Naive thymus-derived CD4-positive, alpha-beta T cell (primary cell): ENCODE measurements around the gene MORN5. TPM values are rescaled to one million over a fixed set of nuclear protein-coding genes. Genes with fewer than 3 reads are reported as not detected.

ENCODE experiments used
- ATAC-seq: fragments of 150-1000 bp; cut with Tn5 transposase; 2 replicates; pipeline ENCODE4 v1.10.0; 2021; ENCODE audit warnings: mild to moderate bottlenecking, moderate library complexity
- CTCF ChIA-PET: fragments of 350-600 bp; sonication (Branson Sonifier 250); formaldehyde crosslinking; loops from one replicate; lab custom pipeline; 2021; ENCODE audit warnings: antibody characterized with exemption; lab: Charles Lee
- POLR2A ChIA-PET: fragments of 350-600 bp; sonication (Branson Sonifier 250); formaldehyde crosslinking; loops from one replicate; lab custom pipeline; 2021; ENCODE audit warnings: antibody characterized with exemption, inconsistent platforms; lab: Charles Lee
- DNase-seq, 9 donors: peaks; one replicate each; pipeline versions ENCODE4 v3.0.0 to v3.0.0-alpha.2; 2020 to 2022; ENCODE audit warnings: mixed read lengths in 1 of 9
- H3K27ac ChIP-seq: one replicate; pipeline ENCODE4 v1.7.0; 2013; ENCODE audit warnings: mild to moderate bottlenecking, low read depth, low read length, moderate library complexity
- H3K27me3 ChIP-seq, 2 donors: one replicate each; pipeline ENCODE4 v1.7.0; 2013; ENCODE audit warnings: low read length in 2 of 2, mild to moderate bottlenecking in 2 of 2, moderate library complexity in 2 of 2; ENCODE audit not compliant: control insufficient read depth in 2 of 2, insufficient read depth in 2 of 2
- H3K36me3 ChIP-seq, 3 experiments: 1 replicate in 2 of 3; 2 replicates in 1 of 3; pipeline ENCODE4 v1.7.0; 2013; ENCODE audit warnings: low read length in 3 of 3, mild to moderate bottlenecking in 3 of 3, moderate library complexity in 1 of 3; ENCODE audit not compliant: insufficient read depth in 3 of 3, control insufficient read depth in 2 of 3
- H3K4me1 ChIP-seq, 2 donors: one replicate each; pipeline ENCODE4 v1.7.0; 2013; ENCODE audit warnings: low read length in 2 of 2, mild to moderate bottlenecking in 2 of 2, moderate library complexity in 1 of 2; ENCODE audit not compliant: control insufficient read depth in 2 of 2, insufficient read depth in 2 of 2
- H3K4me3 ChIP-seq: 2 replicates; pipeline ENCODE4 v1.7.0; 2013; ENCODE audit warnings: mild to moderate bottlenecking, low read length
- H3K9me3 ChIP-seq, 3 experiments: 1 replicate in 2 of 3; 2 replicates in 1 of 3; pipeline ENCODE4 v1.7.0; 2013; ENCODE audit warnings: low read length in 3 of 3; ENCODE audit not compliant: control insufficient read depth in 2 of 3
- H3K27ac Mint-ChIP-seq, 9 donors: one replicate each; pipeline ENCODE4 v1.8.0; 2020 to 2022; ENCODE audit warnings: mixed read lengths in 9 of 9, mild to moderate bottlenecking in 8 of 9, moderate library complexity in 5 of 9, inconsistent platforms in 2 of 9
- H3K27me3 Mint-ChIP-seq, 5 donors: one replicate each; pipeline ENCODE4 v1.8.0; 2021 to 2022; ENCODE audit warnings: mixed read lengths in 5 of 5, mild to moderate bottlenecking in 1 of 5
- H3K36me3 Mint-ChIP-seq, 5 donors: one replicate each; pipeline ENCODE4 v1.8.0; 2020 to 2022; ENCODE audit warnings: mixed read lengths in 5 of 5, mild to moderate bottlenecking in 3 of 5, inconsistent platforms in 1 of 5
- H3K4me1 Mint-ChIP-seq, 7 donors: one replicate each; pipeline ENCODE4 v1.8.0; 2020 to 2022; ENCODE audit warnings: mixed read lengths in 7 of 7, mild to moderate bottlenecking in 3 of 7, inconsistent platforms in 1 of 7
- H3K4me3 Mint-ChIP-seq, 10 donors: one replicate each; pipeline ENCODE4 v1.8.0; 2020 to 2022; ENCODE audit warnings: mild to moderate bottlenecking in 10 of 10, mixed read lengths in 10 of 10, moderate library complexity in 6 of 10, inconsistent platforms in 2 of 10
- H3K9me3 Mint-ChIP-seq, 11 donors: one replicate each; pipeline ENCODE4 v1.8.0; 2020 to 2022; ENCODE audit warnings: mixed read lengths in 11 of 11, mild to moderate bottlenecking in 4 of 11, inconsistent platforms in 1 of 11, moderate library complexity in 1 of 11
- intact Hi-C, 2 donors: fragments of 100-400 bp; cut with micrococcal nuclease; formaldehyde crosslinking; loops; one replicate each; pipeline ENCODE4 v1.15.1; 2023
- polyA plus RNA-seq, 2 donors: library from polyadenylated mRNA; unstranded; fragments of 300-500 nt; fragmentation: Illumina TruSeq; gene quantifications; one replicate each; pipeline ENCODE4 v1.2.3, GENCODE V29; 2021
- total RNA-seq, 6 experiments: library from RNA in 5 of 6; stranded (reverse) in 5 of 6; gene quantifications; 1 replicate in 5 of 6; 2 replicates in 1 of 6; pipeline ENCODE4 v1.2.3 and lab custom pipeline; 2021 to 2026

The MORN5 gene
- total and polyA plus RNA-seq, 7 experiments from 2014 or later = not detected

DNA sequence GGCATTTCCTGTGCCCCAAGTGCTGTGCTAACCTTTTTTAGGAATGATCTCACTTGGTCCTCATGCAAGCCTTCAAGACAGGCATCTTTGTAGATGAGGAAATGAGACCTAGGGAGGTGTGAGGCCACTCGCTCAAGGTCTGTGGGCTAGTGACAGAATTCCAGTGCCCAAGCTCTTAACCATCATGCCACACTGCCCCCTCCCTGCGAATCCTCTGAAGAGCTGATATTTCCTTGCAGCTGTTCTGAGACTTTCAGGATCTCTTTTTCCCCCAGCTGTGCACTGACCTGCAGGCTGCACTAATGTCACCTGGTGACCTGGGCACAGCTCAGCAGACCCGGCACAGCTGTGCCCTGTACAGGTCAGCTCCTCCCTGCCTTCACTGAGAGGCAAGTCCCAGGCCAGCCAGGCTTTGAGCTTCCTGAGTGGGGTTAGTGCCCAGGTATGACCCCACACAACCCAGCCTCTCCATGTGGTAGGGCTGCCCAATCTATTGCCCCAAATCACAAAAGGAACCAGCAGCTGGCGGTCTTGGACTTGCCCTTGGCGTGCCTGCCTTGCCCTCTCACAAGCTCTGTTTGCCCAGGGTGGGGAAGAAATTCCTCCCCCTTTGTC, 32.7 kb downstream of the MORN5 start:
- no peaks in the 10 kb centered on the region for H3K9me3 Mint-ChIP-seq
- H3K36me3 ChIP-seq = no peaks in the 10 kb centered on the region
- no peak for DNase-seq
- no peak overlapping the region for H3K4me3 ChIP-seq
- H3K4me1 Mint-ChIP-seq = no peaks in the 10 kb centered on the region
- no peaks in the 10 kb centered on the region for H3K9me3 ChIP-seq
- POLR2A ChIA-PET = no interaction called here
- no peak overlapping the region for H3K4me3 Mint-ChIP-seq
- H3K27ac ChIP-seq = no peak overlapping the region
- no peak for ATAC-seq
- CTCF ChIA-PET = no interaction called here
- no peaks in the 10 kb centered on the region for H3K27me3 ChIP-seq
- no peaks in the 10 kb centered on the region for H3K36me3 Mint-ChIP-seq
- no peaks in the 10 kb centered on the region for H3K4me1 ChIP-seq
- intact Hi-C loops = no loop called here
- H3K27ac Mint-ChIP-seq = peak overlapping the region in 1 of 9 donors; percentile 13
- peaks cover 0 to 6% (median 0%) of the 10 kb centered on the region in 5 donors for H3K27me3 Mint-ChIP-seq

DNA sequence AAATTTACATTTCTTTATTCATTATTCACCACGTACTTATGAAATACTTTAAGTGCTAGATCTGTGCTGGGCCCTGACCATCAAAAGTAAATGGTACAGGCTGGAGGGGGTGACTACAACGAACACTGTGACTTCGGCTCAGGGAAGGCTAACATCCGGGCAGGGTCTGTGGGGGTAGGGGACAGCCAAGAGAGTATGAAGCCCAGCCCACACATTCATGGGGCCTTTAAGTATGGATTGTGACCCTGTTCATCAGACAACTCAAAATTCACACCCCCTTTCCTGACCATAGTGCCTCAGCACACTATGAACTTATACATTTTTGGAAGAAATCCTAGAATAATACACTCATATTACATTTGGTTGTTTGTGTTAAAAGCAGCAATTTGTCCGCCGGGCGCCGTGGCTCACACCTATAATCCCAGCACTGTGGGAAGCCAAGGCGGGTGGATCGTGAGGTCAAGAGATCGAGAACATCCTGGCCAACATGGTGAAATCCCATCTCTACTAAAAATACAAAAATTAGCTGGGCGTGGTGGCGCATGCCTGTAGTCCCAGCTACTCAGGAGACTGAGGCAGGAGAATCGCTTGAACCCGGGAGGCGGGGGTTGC, 33.3 kb downstream of the MORN5 start:
- peaks cover 0 to 6% (median 0%) of the 10 kb centered on the region in 5 donors for H3K27me3 Mint-ChIP-seq
- no peaks in the 10 kb centered on the region for H3K9me3 ChIP-seq
- no peaks in the 10 kb centered on the region for H3K4me1 Mint-ChIP-seq
- ATAC-seq (no peak), DNase-seq (no peak)
- intact Hi-C loops = no loop called here
- no peaks in the 10 kb centered on the region for H3K4me1 ChIP-seq
- POLR2A ChIA-PET = no interaction called here
- H3K9me3 Mint-ChIP-seq = no peaks in the 10 kb centered on the region
- H3K27me3 ChIP-seq = no peaks in the 10 kb centered on the region
- no peak overlapping the region for H3K27ac ChIP-seq
- CTCF ChIA-PET = no interaction called here
- H3K36me3 Mint-ChIP-seq = no peaks in the 10 kb centered on the region
- H3K4me3 ChIP-seq = no peak overlapping the region
- no peaks in the 10 kb centered on the region for H3K36me3 ChIP-seq
- H3K27ac Mint-ChIP-seq = peak overlapping the region in 1 of 9 donors; percentile 13
- no peak overlapping the region for H3K4me3 Mint-ChIP-seq

DNA sequence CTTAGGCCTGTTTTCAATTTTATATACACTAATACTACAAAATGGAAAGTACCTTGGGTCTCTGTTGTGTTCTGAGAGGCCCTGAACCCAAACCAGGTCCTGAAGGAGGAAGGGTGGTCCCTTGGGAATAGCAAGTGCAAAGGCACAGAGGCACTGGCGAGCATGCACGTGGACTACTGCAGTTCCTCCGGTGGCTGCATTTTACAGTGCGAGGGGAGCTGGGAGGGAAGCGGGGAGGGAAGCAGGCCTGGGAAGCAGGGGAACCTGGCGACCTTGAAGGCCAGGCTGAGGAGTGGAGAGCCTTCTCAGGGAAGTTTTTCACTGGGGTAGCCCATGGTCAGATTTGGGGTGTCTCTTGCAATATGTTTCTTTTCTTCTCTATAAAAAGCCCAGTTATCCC, 33.9 kb downstream of the MORN5 start:
- peaks cover 0 to 2% (median 0%) of the 10 kb centered on the region in 7 donors for H3K4me1 Mint-ChIP-seq
- Histone ChIP-seq H3K4me1 (no peaks in the 10 kb centered on the region), H3K36me3 (no peaks in the 10 kb centered on the region), H3K27me3 (no peaks in the 10 kb centered on the region), H3K27ac (no peak overlapping the region), H3K9me3 (no peaks in the 10 kb centered on the region), H3K4me3 (no peak overlapping the region)
- CTCF ChIA-PET = no interaction called here
- H3K27ac Mint-ChIP-seq = no peak overlapping the region
- H3K4me3 Mint-ChIP-seq = no peak overlapping the region
- no peaks in the 10 kb centered on the region for H3K36me3 Mint-ChIP-seq
- POLR2A ChIA-PET = no interaction called here
- no peaks in the 10 kb centered on the region for H3K9me3 Mint-ChIP-seq
- ATAC-seq (no peak), DNase-seq (no peak)
- H3K27me3 Mint-ChIP-seq = peaks cover 0 to 10% (median 0%) of the 10 kb centered on the region in 5 donors
- intact Hi-C loops = no loop called here

DNA sequence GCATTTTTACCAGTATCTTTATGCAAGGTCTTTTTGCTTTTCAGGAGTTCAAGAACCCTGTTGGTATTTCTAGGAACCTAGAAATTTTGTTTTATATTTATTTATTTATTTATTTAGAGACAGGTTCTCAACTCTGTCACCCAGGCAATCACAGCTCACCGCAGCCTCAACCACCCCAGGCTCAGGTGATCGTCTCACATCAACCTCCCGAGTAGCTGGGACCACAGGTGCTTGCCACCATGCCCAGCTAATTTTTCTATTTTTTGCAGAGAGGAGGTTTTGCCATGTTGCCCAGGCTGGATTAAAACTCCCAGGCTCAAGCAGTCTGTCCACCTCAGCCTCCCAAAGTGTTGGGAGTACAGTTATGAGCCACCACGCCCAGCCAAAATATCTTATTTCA, 36.2 kb downstream of the MORN5 start:
- Mint-ChIP-seq H3K27me3 (peaks cover 0 to 10% (median 0%) of the 10 kb centered on the region in 5 donors), H3K27ac (no peak overlapping the region), H3K4me3 (no peak overlapping the region), H3K4me1 (peaks cover 0 to 3% (median 0%) of the 10 kb centered on the region in 7 donors), H3K36me3 (no peaks in the 10 kb centered on the region), H3K9me3 (no peaks in the 10 kb centered on the region)
- ChIA-PET POLR2A (no interaction called here), CTCF (no interaction called here)
- no peaks in the 10 kb centered on the region for H3K27me3 ChIP-seq
- no peak overlapping the region for H3K27ac ChIP-seq
- DNase-seq (no peak), ATAC-seq (no peak)
- H3K4me1 ChIP-seq = no peaks in the 10 kb centered on the region
- H3K4me3 ChIP-seq = no peak overlapping the region
- H3K36me3 ChIP-seq = no peaks in the 10 kb centered on the region
- no peaks in the 10 kb centered on the region for H3K9me3 ChIP-seq
- intact Hi-C loops = no loop called here

DNA sequence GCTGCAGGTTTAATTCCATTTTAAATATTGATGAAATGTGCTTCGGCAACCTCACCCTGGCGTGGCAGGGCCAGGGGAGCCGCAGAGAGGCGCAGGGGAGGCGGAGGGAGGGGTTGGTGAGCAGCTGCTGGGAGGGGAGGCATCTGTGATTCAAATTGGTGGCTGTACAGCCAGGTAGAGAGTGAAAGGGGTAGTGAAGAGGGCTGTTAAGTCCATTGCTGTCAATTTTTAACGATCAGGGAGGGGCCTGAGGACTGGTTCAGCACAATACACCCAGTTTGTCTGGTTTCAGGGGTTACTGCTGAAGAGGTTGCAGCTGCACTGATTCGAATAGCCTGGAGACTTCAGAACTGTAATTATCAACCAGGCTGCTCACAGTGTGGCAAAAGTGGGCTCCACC, 37.7 kb downstream of the MORN5 start:
- Histone ChIP-seq H3K27me3 (no peaks in the 10 kb centered on the region), H3K36me3 (no peaks in the 10 kb centered on the region), H3K9me3 (no peaks in the 10 kb centered on the region), H3K27ac (no peak overlapping the region), H3K4me1 (no peaks in the 10 kb centered on the region), H3K4me3 (no peak overlapping the region)
- Mint-ChIP-seq H3K4me1 (peaks cover 0 to 3% (median 0%) of the 10 kb centered on the region in 7 donors), H3K4me3 (no peak overlapping the region), H3K27ac (no peak overlapping the region), H3K36me3 (no peaks in the 10 kb centered on the region), H3K9me3 (no peaks in the 10 kb centered on the region), H3K27me3 (peaks cover 0 to 10% (median 0%) of the 10 kb centered on the region in 5 donors)
- ChIA-PET POLR2A (no interaction called here), CTCF (no interaction called here)
- ATAC-seq (no peak), DNase-seq (no peak)
- intact Hi-C loops = no loop called here

DNA sequence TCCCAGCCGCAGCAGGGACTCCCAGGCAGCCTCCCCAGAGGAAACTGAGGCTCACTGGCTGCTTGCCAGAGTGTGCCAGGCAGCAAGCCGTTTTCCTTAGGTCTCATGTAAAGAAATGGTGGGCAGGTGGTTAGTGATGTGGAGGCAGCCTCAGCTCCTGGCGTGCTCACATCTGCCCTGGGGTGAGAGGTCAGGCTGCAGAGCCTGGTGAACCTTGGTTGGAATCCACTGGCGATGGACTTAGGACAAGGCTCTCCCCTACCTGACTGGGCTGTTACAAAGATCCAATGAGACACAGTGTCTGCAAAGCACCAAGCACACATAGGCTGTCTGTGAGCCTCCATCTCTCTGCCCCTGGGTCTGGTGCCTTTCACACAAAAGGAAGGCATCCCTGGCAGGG, 38.2 kb downstream of the MORN5 start:
- no peaks in the 10 kb centered on the region for H3K9me3 Mint-ChIP-seq
- no peak overlapping the region for H3K27ac Mint-ChIP-seq
- Histone ChIP-seq H3K36me3 (no peaks in the 10 kb centered on the region), H3K27me3 (no peaks in the 10 kb centered on the region), H3K9me3 (no peaks in the 10 kb centered on the region), H3K27ac (no peak overlapping the region), H3K4me3 (no peak overlapping the region), H3K4me1 (no peaks in the 10 kb centered on the region)
- H3K27me3 Mint-ChIP-seq = peaks cover 0 to 10% (median 0%) of the 10 kb centered on the region in 5 donors
- ATAC-seq (no peak), DNase-seq (no peak)
- H3K4me3 Mint-ChIP-seq = no peak overlapping the region
- CTCF ChIA-PET = no interaction called here
- H3K36me3 Mint-ChIP-seq = no peaks in the 10 kb centered on the region
- intact Hi-C loops = no loop called here
- POLR2A ChIA-PET = no interaction called here
- peaks cover 0 to 3% (median 0%) of the 10 kb centered on the region in 7 donors for H3K4me1 Mint-ChIP-seq
